Stimulated activated CD4-positive, alpha-beta T cell treated with anti-CD3 and anti-CD28 coated beads, Interleukin-2, amount 100 ng/mL, for 48 hours (primary cell): ENCODE results near the gene FANCE.
A peak's percentile ranks its signal among the peaks of the same experiment; 100 is the strongest.

Source experiments
- DNase-seq, 2 donors: peaks; one replicate each; pipeline ENCODE4 v3.0.0-alpha.2; 2020

The FANCE gene

DNA sequence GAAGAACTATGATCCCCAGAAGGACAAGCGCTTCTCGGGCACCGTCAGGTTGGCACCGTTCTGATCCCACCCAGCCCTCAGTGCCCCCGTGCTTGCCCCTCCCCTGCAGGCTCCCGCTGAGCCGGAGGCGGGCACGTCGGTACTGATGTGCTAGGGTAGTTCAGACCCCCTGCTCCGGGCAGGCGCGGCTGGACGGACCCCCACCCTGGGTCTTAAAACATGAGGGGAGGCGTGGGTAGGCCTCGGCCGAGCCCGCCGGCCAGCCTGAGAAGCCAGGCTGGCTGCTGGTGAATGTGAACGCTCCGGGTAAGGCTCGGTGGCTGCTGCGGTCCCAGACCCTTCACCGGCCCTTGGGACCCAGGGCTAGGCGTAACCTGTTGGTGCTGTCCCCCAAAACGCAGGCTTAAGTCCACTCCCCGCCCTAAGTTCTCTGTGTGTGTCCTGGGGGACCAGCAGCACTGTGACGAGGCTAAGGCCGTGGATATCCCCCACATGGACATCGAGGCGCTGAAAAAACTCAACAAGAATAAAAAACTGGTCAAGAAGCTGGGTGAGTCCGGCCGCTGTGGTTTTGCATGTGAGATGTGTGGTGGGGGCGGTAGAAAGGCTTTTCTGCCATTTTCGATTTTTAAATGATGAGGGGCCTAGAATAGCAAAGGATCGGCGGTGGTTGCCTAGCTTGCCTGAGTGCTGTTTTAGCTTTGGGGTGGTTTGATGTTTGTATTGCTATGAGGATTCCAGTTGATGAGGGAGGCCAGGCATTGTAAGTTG, 17.0 kb downstream of the FANCE start:
- peak in 1 of 2 donors; percentile 27 for DNase-seq

DNA sequence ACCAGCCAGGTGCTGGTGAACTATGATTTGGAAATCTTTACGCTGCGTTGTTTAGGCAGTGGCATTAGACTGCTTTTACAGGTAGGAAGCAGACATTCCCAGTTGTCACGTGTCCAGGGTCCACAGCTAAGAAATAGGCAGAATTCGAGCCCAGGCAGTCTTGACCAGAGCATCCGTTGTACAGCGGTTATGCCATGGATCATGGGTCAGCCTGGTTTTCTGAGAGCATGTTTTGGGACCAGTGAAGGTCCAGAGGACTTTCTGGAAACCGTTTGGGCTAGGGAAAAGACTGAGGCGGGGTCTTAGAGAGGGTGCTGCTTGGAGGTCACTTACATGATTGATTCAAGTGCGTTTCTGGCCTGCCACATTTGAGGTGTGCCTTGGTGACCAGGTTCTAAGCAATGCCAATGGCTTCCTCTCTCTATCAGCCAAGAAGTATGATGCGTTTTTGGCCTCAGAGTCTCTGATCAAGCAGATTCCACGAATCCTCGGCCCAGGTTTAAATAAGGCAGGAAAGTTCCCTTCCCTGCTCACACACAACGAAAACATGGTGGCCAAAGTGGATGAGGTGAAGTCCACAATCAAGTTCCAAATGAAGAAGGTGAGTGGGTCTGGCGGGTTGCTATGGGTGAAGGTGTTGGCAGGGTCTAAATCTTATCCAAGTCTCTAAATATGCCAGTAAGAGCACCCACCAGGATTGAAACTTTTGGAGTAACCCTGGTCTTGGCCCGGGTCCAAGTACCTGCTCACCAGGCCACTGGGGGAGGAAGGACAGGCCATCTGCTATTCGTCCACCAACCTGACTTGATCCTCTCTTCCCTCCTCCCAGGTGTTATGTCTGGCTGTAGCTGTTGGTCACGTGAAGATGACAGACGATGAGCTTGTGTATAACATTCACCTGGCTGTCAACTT, 17.9 kb downstream of the FANCE start:
- peak in 1 of 2 donors; percentile 11 for DNase-seq

DNA sequence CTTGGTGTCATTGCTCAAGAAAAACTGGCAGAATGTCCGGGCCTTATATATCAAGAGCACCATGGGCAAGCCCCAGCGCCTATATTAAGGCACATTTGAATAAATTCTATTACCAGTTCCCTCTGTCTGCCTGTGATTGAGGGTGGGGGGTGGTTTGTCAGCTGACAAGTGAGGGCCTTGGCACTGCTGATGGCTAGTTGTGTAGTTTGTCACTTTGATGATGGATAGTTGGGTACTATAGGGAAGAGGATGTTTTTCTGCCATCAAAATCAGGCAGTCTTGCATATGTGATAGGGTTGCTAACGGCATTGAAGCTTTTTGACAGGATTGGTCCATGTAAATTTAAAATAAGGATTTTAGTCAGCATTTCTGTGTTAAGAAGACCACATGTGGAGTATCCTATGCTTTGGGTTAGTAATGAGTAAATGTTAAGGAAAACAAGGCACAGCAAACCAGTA, 18.6 kb downstream of the FANCE start:
- peak in 1 of 2 donors; percentile 8 for DNase-seq

DNA sequence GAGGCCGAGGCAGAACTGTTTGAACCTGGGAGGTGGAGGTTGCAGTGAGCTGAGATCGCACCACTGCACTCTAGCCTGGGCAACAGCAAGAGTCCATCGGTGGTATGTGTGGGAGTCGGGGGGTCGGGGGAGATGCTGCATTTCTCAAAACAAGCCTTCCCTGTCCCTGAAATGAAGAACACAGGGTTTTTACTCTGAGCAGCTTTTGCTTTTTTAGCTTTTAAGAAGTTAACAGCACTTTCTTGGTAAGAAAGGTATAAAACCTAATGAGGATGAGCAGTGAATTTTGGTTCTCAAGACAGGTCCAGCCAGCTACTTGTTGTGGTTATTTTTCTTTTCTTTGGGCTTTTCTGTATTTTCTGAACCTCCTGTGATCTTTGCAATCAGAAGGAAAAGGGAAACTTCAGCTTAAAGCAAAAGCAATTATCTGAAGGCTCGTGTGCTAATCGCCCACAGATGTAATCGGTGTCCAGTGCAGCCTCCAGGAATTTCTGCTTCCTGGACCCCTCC, 19.8 kb downstream of the FANCE start:
- no peak for DNase-seq

DNA sequence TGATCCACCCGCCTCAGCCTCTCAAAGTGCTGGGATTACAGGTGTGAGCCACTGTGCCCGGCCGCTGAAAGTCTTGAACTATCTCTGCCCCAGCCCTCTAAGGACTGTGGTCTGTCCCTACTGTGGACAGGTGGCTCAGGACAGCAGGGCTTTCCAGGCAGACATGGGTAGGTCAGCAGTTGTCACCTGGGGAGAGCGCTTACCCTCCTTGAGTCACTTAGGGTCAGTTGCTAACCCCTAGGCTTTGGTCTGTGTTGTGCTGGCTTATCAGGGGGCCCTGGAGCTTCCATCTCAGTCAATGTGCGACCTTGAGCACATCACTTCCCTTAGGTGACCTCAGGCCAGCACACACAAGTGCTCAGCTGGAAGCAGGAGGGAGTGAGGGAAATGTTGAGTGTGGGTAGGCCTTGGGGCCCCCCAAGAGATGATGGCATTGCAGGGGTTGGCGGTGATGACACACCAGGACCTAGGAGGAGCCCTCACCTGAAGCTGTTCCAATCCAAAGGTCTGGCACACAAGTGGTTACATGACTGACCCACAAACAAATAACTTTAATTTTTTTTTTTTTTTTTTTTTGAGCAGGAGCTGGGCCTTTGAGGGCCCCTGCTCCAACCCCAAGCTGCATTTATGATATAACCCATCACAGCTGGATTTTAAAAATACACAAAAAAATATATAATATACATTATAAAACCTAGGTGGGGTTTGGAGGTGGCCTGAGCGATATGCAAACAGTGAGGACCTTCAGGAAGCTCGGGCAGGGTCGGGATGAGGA, 21.1 kb downstream of the FANCE start:
- DNase-seq = peak in 1 of 2 donors; percentile 22

DNA sequence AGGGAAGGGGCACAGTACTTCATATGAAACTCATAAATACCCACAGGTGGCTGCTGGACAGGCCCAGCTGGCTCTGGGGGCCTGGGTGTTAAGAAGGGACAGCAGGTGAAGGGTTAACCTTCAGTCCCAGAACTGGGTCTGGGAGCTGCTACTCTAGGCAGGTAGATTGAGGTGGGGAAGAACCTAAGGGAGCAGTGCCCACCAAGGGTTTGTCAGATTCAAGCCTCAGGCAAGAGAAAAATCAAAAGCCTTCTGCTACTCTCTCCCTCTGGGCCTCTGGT, 21.7 kb downstream of the FANCE start:
- peak in 1 of 2 donors; percentile 17 for DNase-seq

DNA sequence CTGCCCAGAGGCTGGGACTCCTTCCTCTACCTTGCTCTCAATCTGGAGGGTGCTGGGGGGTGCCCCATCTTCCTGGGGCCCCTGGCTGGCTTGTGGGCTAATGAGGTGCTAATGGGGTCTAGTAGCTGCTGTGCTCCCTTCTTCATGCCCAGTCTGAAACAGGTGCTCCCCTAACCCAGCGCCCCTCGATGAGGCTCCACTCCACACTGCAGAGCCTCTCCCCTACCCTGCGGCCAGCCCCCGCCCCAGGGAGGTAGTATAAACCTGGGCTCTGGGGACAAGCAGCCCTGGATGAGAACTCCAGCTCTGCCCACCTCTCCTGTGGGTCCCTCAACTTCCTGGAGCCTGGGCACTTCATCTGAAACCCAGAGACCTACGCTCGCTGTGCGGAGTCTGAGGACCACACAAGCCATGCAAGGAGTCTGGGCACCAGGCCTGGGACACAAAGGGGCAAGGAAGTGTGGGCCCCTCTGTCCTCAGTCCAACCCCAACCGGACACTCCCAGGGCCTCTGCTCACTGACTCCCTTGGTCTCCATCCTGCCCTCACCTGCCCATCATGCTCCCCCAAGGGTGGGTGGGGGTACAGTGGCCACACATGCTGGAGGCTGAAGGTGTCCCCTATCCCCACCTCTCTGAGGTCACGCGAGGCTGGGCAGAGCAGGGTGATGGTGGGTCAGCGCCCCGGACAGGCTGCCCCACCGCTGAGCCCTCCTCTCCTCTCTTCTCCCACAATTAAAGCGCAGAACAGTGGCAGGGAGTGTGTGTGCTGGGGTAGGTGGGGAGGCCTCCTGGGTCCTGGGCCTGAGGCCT, 22.2 kb downstream of the FANCE start:
- peak in 1 of 2 donors; percentile 20 for DNase-seq

DNA sequence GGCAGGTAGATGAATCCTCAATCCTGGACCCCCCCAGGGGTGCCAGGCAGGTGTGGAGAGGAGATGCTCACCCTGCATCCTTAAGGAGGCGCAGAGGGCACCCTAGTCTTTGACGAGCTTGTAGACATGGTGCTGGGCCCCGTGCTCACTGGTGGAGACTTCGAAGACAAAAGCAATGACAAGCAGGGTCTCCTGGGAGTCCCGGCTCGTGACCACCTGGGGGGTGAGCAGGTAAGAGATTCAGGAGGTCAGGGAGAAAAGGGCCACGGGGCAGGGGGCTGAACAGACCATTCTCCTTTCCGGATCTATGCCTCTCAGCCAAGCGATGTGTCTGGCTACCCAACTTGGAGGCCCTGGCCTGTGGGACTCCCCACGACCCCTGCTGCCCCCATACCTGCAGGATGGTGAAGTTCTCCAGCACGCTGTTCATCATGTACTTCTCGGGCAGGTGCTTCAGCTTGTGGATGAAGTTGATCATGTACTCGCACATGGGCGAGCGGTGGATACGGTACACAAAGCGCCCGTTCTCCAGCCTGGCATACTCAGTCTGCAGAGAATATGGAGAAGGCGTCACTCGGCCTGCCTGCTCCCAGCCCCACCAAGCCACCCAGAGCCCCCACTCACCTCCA, 22.9 kb downstream of the FANCE start:
- peak in 1 of 2 donors; percentile 6 for DNase-seq

DNA sequence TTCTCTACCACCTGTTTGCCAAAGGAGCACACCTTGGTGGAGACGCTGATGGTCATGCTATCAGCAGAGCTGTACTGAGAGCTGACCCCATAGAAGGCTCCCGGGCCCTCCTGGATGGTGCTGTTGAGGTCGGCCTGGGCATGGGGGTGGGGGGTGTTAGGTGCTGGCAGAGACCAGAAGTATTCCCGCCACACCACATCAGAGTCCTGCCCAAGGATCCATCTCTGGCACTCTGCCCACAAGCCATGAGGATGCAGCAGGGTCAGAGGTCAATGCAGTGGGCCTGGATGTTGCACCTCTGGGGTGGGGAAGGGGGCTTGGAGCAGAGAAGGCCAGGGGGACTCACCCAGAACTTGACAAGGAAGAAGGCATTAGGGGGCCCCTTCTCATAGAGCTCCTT, 23.4 kb downstream of the FANCE start:
- DNase-seq = no peak

DNA sequence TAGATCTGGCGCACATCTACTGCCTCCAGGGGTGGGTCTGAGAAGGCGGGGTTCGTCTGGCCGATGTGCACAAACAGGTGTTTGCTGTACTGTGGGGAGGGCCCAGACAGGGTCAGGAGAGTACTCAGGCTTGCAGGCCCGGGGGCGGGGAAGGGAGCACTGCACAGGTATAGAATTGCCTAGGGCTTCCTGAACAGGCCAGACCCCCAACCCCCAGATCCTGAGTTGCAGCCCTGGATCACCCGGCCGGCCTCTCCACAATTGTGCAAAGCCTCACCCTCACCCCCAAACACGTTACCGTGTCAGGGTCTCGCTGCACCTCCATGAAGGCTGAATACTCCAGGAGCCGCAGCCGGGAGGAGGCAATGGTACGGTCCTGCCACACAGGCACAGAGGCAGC, 23.9 kb downstream of the FANCE start:
- no peak for DNase-seq

DNA sequence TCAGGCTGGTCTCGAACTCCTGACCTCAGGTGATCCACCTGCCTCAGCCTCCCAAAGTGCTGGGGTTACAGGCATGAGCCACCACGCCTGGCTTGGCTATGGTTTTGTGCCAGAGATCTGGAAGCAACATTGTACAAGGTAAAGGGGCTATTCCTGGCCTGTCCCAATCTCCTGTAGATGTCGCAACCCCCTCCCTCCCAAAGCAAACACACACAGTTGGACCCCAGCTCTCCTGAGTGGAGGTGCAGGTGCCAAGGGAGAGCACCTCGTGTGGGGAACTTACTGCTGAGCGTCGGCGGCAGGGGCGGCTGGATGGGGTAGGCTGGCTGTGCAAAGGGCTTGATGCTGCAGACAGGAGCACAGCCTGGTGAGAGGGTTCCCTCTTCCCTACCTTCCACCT, 24.9 kb downstream of the FANCE start:
- DNase-seq = no peak

DNA sequence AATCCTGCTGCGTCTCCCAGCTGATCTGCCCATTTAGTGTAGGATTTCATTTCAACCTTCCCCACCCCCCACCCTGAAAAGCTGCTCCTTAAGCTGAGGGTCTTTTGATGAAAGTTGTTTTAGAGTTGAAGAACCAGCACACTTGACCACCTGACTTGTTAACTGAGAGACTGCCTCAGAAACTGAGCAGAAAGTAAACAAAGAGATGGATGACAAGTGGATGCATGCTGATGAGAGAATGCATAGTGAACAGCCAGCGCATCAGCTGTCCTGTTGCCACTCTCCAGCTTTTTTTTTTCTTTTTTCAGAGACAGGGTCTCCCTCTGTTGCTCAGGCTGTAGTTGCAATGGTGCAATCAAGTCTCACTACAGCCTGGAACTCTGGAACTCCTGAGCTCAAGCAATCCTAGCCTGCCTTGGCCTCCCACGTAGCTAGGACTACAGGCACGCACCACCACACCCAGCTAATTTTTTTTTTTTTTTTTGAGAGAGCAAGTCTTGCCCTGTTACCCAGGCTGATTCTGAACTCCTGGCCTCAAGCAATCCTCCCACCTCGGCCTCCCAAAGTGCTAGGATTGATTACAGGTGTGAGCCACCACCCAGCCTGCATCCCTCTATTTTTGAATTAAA, 25.5 kb downstream of the FANCE start:
- DNase-seq = no peak

DNA sequence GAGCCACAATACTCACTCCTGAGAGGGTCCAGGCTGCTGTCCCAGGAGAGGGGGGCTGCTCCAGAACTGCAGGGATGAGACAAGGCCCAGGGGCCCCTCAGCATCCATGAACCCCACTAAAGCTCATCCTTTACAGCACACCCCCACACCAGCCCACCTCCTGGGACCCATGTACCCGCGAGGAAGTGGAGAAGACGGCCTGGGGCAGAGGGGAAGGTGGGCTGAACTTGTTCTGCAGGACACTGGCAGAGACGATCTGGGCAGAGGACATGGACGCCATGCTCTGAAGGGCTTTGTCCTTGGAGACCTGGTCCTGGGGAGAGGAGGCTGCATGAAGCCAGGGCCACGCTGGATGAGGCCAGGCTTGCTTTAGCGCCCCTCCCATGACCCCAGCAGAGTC, 26.1 kb downstream of the FANCE start:
- DNase-seq = no peak

DNA sequence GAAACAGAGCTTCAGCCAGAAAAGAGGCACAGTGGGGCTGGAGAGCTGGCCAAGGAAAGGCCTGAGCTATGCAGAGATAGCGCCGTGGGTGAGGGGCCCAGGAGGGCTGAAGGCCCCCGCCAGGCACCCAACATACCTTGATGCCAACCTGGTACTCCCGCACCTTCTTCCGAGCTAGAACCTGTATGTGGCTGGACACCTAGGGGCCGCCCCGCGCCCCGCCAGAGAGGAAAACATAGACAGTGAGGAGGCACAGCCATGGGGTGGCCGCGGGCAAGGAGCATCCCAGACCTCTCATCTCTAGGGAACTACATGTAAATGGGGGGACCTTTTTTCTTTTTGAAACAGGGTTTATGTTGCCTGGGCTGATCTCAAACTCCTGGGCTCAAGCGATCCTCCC, 28.0 kb downstream of the FANCE start:
- DNase-seq = no peak

DNA sequence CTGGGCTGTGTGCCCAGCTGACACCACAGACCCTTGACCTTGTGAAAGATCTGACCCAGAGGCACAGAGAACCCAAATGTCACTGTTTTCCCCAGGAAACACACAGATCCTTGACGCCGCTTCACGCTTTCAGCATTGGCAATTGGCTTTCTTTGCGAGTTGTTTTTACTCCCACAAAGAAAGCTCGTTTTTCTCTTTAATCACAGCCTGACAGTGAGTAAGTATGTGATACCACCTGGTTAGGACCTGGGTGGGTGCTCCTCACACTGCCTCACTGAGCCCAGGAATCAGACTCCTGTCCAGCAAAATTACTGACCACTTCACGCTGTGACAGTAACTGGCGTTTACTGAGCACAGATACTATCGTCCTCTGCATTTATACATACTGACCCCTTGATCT, 29.1 kb downstream of the FANCE start:
- DNase-seq = no peak

DNA sequence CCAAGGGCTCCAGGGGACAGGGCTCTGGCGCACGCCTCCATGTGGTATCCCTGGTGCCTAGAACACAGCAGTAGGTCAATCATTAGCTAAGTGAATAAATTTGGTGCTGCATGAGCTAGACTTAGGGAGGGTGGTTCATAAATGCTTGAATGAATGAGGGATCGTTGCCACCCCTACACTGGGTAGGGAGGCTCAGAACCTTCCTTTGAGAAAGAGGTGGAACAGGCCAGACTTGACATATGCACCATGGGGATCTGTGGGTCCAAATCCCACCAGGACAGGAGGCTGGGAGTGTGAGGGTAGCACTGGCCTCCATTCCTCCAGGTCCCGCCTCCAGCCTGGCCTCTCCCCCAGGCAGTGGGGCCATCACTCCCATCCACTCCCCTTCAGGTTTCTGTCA, 30.9 kb downstream of the FANCE start:
- no peak for DNase-seq

DNA sequence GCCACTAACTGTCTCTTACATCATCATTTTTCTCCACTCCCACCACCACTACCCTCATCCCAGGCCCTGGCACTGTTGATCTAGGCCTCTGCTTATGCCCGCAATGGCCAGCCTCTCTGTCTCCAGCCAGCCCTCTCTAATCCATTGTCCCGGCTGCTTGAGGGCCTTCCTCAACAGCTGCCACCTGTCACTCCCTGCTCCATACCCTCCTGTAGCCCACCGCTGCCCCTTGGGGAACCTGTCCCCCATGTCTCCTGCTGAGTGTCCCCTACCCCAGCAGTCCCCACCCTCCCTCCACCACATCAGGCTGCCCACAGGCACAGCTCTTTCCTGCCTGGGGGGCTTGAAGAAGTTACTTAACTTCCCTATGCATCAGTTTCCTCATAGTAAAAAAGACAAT, 31.4 kb downstream of the FANCE start:
- no peak for DNase-seq

DNA sequence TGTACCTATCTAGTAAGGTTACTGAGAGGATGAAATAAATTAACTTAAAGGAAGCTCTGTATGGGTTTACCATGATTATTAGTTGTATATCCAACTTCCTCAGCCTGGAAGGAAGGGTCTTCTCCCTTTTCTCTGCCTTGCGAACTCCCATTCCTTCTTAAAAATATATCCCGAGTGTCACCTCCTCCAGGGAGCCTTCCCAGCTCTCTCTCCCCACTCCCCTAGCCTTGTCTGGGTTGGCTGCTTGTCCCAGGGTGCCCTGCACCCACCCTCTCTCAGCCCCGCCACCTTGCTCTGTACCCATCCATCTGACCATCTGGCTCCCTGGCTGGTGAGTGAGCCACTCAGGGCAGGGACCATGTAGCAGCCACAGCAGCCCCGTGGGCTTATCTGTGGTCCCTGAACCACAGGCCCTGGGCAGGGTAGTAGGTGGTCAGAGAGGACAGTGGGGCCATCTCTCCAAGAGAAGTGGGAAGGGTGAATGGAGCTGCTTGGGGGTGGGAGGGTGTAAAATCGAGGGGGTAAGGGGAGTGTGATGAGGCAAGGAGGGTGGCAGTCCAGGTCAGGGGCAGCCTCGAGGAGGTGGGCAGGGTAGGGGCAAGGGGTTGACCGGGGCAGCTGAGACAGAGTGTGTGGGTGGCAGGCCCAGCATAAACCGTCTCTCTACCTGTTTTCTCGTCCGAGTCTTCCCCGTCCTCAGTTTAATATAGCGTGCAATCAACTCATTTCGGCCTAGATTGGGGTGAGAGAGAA, 31.9 kb downstream of the FANCE start:
- no peak for DNase-seq

DNA sequence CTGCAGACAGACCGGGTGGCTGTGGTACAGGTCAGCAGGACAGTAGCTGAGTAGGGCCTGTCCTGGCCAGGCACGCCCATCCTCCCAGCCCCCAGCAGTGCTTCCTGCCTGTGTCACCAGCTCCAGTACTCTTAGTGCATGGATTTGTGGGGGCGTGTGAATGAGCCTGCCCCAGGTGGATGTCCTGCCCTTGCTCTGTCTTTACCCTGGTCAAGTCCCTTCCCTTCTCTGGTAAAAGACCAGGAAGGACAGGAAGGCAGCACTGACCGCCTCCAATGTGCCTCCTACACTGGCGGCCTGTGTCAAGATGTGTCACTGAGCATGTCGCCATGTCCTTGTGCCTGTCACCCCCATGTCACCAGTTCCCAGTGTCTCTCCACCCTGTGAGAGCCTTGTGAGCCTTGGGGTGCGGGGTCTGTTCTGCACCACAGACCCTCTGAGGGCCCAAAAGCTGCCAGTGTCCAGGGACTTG, 32.8 kb downstream of the FANCE start:
- no peak for DNase-seq

DNA sequence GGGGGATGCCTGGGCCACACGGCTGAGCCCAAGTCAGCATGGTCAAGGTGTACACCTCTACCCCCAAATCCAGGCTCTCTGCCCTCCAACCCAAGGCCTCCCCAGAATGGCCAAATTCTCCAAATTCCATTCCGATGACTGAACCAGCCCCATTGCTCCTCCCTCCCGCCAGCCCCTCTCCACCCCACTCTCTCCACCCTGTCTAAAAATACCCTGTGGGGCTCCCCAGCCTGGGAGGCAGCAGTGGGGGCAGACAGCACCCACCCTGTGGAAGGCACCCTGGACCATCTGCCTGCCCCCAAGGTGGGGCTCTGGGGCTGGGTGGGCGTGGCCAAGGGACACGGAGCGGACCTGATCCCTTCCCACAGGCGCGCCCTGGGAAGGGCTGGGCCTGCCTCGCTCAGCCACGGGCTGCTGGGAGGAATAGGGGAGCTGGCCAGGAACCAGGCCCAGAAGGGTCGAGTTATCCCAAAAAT, 33.3 kb downstream of the FANCE start:
- DNase-seq = no peak
